Ovary (tissue), 3 donors: ENCODE measurements around the gene MID1.

Source experiments
- POLR2A ChIP-seq: fragments of 450-650 bp; IDR thresholded peaks from one replicate; pipeline ENCODE4 v1.6.1; 2017; ENCODE audit warnings: antibody characterized with exemption, mild to moderate bottlenecking, moderate library complexity
- TF ChIP-seq, protein P1 (sequence below), 3 donors: fragments of 450-650 bp in 2 of 3; fragments of 200-600 bp in 1 of 3; IDR thresholded peaks; one replicate each; pipeline versions ENCODE4 v1.5.1 to v1.8.0; 2016 to 2022; ENCODE audit warnings: antibody characterized with exemption in 3 of 3, mild to moderate bottlenecking in 1 of 3
- donor health status: DM: no; HTN: no; CAD: no.

DNA sequence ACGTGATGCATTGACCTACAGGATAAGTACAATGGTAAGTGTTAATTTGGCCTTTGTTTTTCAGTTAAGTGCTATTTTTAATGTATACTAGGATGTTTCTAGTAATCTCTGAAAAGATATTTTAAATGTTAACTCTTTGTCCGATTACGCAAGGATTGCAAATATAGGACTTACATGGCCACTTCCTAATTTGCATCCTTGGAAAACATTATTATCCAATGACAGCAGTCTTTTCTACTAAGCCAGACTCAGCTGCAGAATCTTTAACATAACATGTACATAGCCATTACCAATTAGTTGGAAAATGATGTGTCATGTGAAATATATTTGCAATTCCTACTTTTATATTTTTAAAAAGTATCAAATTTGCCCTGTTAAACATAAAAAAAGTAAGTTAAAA is 124.7 kb downstream of the MID1 start:
- TF ChIP-seq, protein P1, sequence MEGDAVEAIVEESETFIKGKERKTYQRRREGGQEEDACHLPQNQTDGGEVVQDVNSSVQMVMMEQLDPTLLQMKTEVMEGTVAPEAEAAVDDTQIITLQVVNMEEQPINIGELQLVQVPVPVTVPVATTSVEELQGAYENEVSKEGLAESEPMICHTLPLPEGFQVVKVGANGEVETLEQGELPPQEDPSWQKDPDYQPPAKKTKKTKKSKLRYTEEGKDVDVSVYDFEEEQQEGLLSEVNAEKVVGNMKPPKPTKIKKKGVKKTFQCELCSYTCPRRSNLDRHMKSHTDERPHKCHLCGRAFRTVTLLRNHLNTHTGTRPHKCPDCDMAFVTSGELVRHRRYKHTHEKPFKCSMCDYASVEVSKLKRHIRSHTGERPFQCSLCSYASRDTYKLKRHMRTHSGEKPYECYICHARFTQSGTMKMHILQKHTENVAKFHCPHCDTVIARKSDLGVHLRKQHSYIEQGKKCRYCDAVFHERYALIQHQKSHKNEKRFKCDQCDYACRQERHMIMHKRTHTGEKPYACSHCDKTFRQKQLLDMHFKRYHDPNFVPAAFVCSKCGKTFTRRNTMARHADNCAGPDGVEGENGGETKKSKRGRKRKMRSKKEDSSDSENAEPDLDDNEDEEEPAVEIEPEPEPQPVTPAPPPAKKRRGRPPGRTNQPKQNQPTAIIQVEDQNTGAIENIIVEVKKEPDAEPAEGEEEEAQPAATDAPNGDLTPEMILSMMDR (IDR thresholded peaks at IDR 0.05), result no peak
- TF ChIP-seq POLR2A, result no peak
